ENCODE measurements around the gene SMIM20. TPM values are rescaled to one million over a fixed set of nuclear protein-coding genes. Genes with fewer than 3 reads are reported as not detected.

Gene SMIM20
- total RNA-seq, 1 donor from 2014 or later = 25.2 TPM

- TF ChIP-seq CTCF (IDR thresholded peaks at IDR 0.05) = no peak
- no peak for ATAC-seq
- intact Hi-C loops (cut with DNase I) = no loop called here
- no peaks in the 10 kb centered on the region for H3K27me3 ChIP-seq
- H3K4me3 ChIP-seq = no peak overlapping the region
- H3K27ac ChIP-seq = no peak overlapping the region
- DNase-seq = no peak
- no peaks in the 10 kb centered on the region for H3K36me3 ChIP-seq
- no peaks in the 10 kb centered on the region for H3K9me3 ChIP-seq
- no peaks in the 10 kb centered on the region for H3K4me1 ChIP-seq
Measured at GRCh38 chr4:25948051-25948450, 34.0 kb downstream of the SMIM20 start.

- no peak overlapping the region for H3K4me3 ChIP-seq
- intact Hi-C loops (cut with DNase I) = no loop called here
- TF ChIP-seq CTCF (IDR thresholded peaks at IDR 0.05) = no peak
- no peaks in the 10 kb centered on the region for H3K4me1 ChIP-seq
- H3K9me3 ChIP-seq = no peaks in the 10 kb centered on the region
- ATAC-seq = no peak
- H3K27ac ChIP-seq = no peak overlapping the region
- DNase-seq = no peak
- H3K27me3 ChIP-seq = no peaks in the 10 kb centered on the region
- no peaks in the 10 kb centered on the region for H3K36me3 ChIP-seq
Measured at GRCh38 chr4:25949173-25949748, 35.2 kb downstream of the SMIM20 start.

GRCh38 chr4:25949994-25950393, 36.0 kb downstream of the SMIM20 start:
- Histone ChIP-seq H3K36me3 (no peaks in the 10 kb centered on the region), H3K9me3 (no peaks in the 10 kb centered on the region), H3K27me3 (no peaks in the 10 kb centered on the region), H3K4me1 (no peaks in the 10 kb centered on the region), H3K4me3 (no peak overlapping the region), H3K27ac (no peak overlapping the region)
- intact Hi-C loops (cut with DNase I) = no loop called here
- ATAC-seq (no peak), DNase-seq (no peak)
- no peak for TF ChIP-seq CTCF (IDR thresholded peaks at IDR 0.05)

- H3K27me3 ChIP-seq = no peaks in the 10 kb centered on the region
- TF ChIP-seq CTCF (IDR thresholded peaks at IDR 0.05) = no peak
- no peak for ATAC-seq
- intact Hi-C loops (cut with DNase I) = no loop called here
- no peaks in the 10 kb centered on the region for H3K9me3 ChIP-seq
- no peaks in the 10 kb centered on the region for H3K36me3 ChIP-seq
- DNase-seq = no peak
- no peak overlapping the region for H3K27ac ChIP-seq
- no peak overlapping the region for H3K4me3 ChIP-seq
- no peaks in the 10 kb centered on the region for H3K4me1 ChIP-seq
Measured at GRCh38 chr4:25950461-25951389, 36.7 kb downstream of the SMIM20 start.

GRCh38 chr4:25951390-25951952, 37.5 kb downstream of the SMIM20 start:
- ATAC-seq = no peak
- intact Hi-C loops (cut with DNase I) = no loop called here
- H3K27me3 ChIP-seq = no peaks in the 10 kb centered on the region

More at GRCh38 chr4:25951390-25951952, 37.5 kb downstream of the SMIM20 start:
- Histone ChIP-seq H3K27ac (no peak overlapping the region), H3K9me3 (no peaks in the 10 kb centered on the region), H3K36me3 (no peaks in the 10 kb centered on the region), H3K4me3 (no peak overlapping the region), H3K4me1 (no peaks in the 10 kb centered on the region)
- no peak for TF ChIP-seq CTCF (IDR thresholded peaks at IDR 0.05)
- DNase-seq = no peak

Data from upper lobe of right lung (tissue), 1 donor.